Measurements from ENCODE around the gene STN1.

DNA sequence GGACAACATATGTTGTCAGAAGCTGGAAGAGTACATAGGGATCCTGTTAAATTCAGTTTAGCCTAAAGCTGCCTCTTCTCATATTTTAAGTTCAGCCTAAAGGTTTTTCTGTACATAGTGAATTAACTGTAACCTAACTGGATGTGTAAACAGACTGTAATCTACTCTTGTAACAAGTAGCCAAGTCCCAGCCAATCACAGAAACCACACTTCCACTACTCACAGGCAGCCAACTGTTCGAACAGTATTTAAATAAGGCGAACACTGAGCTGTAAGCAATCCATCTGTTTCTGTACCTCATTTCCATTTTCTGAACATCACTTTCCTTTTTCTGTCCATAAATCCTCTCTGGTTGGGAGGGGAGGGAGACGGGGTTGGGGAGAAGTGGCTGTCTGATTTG is 15.0 kb upstream of the STN1 start:
- TF ChIP-seq, protein P1, sequence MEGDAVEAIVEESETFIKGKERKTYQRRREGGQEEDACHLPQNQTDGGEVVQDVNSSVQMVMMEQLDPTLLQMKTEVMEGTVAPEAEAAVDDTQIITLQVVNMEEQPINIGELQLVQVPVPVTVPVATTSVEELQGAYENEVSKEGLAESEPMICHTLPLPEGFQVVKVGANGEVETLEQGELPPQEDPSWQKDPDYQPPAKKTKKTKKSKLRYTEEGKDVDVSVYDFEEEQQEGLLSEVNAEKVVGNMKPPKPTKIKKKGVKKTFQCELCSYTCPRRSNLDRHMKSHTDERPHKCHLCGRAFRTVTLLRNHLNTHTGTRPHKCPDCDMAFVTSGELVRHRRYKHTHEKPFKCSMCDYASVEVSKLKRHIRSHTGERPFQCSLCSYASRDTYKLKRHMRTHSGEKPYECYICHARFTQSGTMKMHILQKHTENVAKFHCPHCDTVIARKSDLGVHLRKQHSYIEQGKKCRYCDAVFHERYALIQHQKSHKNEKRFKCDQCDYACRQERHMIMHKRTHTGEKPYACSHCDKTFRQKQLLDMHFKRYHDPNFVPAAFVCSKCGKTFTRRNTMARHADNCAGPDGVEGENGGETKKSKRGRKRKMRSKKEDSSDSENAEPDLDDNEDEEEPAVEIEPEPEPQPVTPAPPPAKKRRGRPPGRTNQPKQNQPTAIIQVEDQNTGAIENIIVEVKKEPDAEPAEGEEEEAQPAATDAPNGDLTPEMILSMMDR (IDR thresholded peaks at IDR 0.05; ENCODE audit: low read length) = no peak
- TF ChIP-seq EZH2 (IDR thresholded peaks at IDR 0.05; ENCODE audit: borderline replicate concordance, low read length) = no peak

All from OCI-LY1 (cell line).